Stimulated activated CD8-positive, alpha-beta memory T cell treated with anti-CD3 and anti-CD28 coated beads, Interleukin-12 subunit alpha, Interleukin-12 subunit beta, amount 100 ng/mL, for 1 hour (primary cell): Measurements from ENCODE around the gene MCM9.
"Not testable (repeated sequence)": the region's sequence is repeated elsewhere in the genome, so short reads cannot be mapped to it uniquely, and the experiment has no call there.

Experiments used
- DNase-seq: peaks from one replicate; pipeline ENCODE4 v3.0.0-alpha.2; 2020; ENCODE audit warnings: low read depth

Gene MCM9

DNA sequence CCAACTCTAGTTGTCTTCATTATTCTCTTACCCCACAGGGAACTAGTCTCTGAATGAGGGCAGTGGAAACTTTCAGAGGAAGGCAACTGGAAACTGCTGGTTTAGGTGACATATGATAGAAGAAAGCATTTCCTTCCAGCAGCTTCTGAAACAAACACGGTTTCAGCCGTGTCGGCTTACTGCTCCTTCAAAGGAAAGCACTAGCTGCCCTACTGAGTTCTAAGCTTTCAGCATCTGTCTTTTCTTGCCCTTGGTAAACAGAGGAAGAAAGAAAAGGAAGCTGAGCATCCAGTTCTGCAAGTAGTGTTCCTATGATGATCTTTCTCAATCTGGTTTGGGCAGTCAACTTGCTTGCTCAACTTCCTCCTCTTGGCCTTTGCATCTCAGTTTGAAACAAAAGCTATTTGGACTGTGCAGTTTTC lies 166.0 kb downstream of the MCM9 start:
- DNase-seq = no peak

DNA sequence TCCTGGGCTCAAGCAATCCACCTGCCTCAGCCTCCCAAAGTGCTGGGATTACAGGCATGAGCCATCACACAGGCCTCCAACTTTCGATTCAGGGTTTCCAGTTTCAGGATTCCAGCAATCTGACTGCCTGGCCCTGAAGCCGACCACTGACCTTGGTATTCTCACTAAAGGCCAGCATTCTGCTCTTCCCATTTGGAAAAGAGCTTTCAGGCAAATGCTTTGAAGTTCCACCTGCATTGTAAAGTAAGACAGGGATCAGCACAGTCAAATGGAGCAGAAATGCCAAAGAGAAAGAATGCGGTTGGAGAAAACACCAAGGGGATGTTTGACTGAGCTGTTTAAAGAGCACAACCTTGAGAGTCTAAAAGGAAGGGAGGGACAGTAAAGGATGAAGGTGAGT lies 166.5 kb downstream of the MCM9 start:
- DNase-seq = no peak

DNA sequence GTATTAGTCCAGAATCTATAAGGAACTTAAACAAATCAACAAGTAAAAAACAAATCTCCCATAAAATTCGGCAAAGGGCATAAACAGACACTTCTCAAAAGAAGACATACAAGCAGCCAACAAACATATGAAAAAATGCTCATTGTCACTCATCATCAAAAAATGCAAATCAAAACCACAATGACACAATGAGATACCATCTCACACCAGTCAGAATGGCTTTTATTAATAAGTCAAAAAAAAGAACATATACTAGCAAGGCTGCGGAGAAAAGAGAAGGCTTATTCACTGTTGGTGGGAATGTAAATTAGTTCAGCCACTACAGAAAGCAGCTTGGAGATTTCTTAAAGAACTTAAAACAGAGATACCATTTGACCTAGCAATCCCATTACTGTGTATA lies 169.6 kb downstream of the MCM9 start:
- not testable (repeated sequence) for DNase-seq

DNA sequence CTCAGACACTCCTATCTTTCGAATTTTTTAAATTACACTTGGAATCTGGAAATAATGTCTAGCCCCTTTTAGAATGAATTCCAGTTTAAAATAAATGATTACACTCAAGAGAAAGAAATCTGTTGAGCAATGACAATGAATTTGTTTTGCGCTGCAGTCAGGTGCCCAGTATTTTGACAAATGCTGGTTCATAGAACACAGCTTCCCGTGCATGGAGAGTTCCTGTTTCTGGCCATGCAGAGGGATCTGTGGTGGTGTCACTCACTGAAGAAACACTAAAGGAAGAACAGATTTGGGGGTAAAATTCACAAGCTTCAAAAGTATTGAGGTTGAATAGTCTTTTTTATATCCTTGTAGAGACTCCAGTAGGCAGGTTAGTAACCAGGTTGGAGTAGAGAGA lies 170.2 kb downstream of the MCM9 start:
- DNase-seq = no peak
